ENCODE results near the gene ARHGAP24.

ARHGAP24 gene

DNA sequence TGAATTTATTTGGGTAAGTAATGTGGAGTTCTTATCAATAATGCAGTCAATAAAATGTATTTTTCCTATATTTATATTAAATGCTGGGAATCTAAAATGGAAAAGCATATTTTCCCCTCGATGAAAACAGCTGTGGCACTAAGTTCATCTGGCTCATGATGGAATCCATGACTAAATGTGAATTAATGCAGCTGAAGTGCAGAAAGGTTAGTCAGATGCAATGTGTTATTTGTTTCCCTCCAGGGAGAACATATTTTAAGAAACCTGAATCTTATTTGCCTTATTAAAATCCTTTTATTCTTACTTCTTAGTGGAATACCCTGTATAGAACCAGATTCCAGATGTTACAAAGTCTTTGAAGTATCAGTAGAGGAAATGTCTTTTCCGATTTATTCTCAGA is 247.9 kb downstream of the ARHGAP24 start:
- TF ChIP-seq SIN3A (IDR thresholded peaks at IDR 0.05; ENCODE audit: borderline replicate concordance, insufficient read depth, low read length) (no peak), REST (IDR thresholded peaks at IDR 0.05; ENCODE audit: insufficient read depth in 1 of 2, low read depth in 2 of 2, low read length in 2 of 2) (no peak), POLR2AphosphoS5 (IDR thresholded peaks at IDR 0.05; ENCODE audit: low read depth, low read length) (no peak), FOXP2 (optimal IDR thresholded peaks at IDR 0.05; ENCODE audit: borderline replicate concordance, extremely low read depth, extremely low read length, insufficient read depth) (no peak), TAF1 (IDR thresholded peaks at IDR 0.05; ENCODE audit: borderline replicate concordance, insufficient read depth, low read length) (no peak)

GRCh38 chr4:85724791-85725563 is 250.0 kb downstream of the ARHGAP24 start:
- TF ChIP-seq POLR2AphosphoS5 (IDR thresholded peaks at IDR 0.05; ENCODE audit: low read depth, low read length): no peak
- TF ChIP-seq FOXP2 (optimal IDR thresholded peaks at IDR 0.05; ENCODE audit: borderline replicate concordance, extremely low read depth, extremely low read length, insufficient read depth): no peak
- no peak for TF ChIP-seq REST (IDR thresholded peaks at IDR 0.05; ENCODE audit: insufficient read depth in 1 of 2, low read depth in 2 of 2, low read length in 2 of 2)
- no peak for TF ChIP-seq TAF1 (IDR thresholded peaks at IDR 0.05; ENCODE audit: borderline replicate concordance, insufficient read depth, low read length)
- no peak for TF ChIP-seq SIN3A (IDR thresholded peaks at IDR 0.05; ENCODE audit: borderline replicate concordance, insufficient read depth, low read length)

GRCh38 chr4:85725721-85726170 is 250.8 kb downstream of the ARHGAP24 start:
- TF ChIP-seq FOXP2 (optimal IDR thresholded peaks at IDR 0.05; ENCODE audit: borderline replicate concordance, extremely low read depth, extremely low read length, insufficient read depth) (no peak), SIN3A (IDR thresholded peaks at IDR 0.05; ENCODE audit: borderline replicate concordance, insufficient read depth, low read length) (no peak), TAF1 (IDR thresholded peaks at IDR 0.05; ENCODE audit: borderline replicate concordance, insufficient read depth, low read length) (no peak), REST (IDR thresholded peaks at IDR 0.05; ENCODE audit: insufficient read depth in 1 of 2, low read depth in 2 of 2, low read length in 2 of 2) (no peak), POLR2AphosphoS5 (IDR thresholded peaks at IDR 0.05; ENCODE audit: low read depth, low read length) (no peak)

- no peak for TF ChIP-seq REST (IDR thresholded peaks at IDR 0.05; ENCODE audit: insufficient read depth in 1 of 2, low read depth in 2 of 2, low read length in 2 of 2)
- no peak for TF ChIP-seq POLR2AphosphoS5 (IDR thresholded peaks at IDR 0.05; ENCODE audit: low read depth, low read length)
- no peak for TF ChIP-seq FOXP2 (optimal IDR thresholded peaks at IDR 0.05; ENCODE audit: borderline replicate concordance, extremely low read depth, extremely low read length, insufficient read depth)
- TF ChIP-seq SIN3A (IDR thresholded peaks at IDR 0.05; ENCODE audit: borderline replicate concordance, insufficient read depth, low read length): no peak
- TF ChIP-seq TAF1 (IDR thresholded peaks at IDR 0.05; ENCODE audit: borderline replicate concordance, insufficient read depth, low read length): no peak
Measured at GRCh38 chr4:85726555-85726954, 251.6 kb downstream of the ARHGAP24 start.
